Measurements from ENCODE around the gene FHL3. TPM values are rescaled to one million over a fixed set of nuclear protein-coding genes. Genes with fewer than 3 reads are reported as not detected.
"Not testable (repeated sequence)": the region's sequence is repeated elsewhere in the genome, so short reads cannot be mapped to it uniquely, and the experiment has no call there.

The FHL3 gene
- total RNA-seq, 1 experiment from 2014 or later, result 15.2 TPM

DNA sequence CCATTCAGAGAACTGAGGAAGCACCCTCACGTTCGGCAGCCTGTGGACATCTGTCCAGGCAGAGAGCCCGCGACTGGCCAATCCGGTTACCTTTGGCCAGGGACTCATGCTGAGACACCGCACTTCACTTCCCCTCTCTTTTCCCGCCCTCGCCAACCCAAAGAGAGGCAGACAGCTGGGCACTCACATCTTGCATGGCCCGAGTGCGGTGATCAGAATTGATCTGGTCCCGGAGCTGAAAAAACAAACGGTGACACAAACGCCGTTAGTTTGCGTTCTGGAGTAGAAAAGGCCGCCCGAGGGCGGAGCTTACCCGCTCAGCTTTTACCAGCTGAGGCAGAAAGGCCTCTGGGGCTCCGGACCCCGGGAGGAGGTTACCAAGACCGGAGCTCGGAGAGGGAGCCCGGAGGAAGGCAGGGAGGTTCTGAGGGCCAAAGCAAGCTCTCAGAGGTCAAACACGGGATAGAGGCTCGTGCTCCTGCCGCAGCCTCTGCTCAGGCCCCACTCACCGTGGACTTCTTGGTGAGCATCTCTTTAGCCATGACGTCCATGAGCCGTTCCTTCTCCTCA lies 15.9 kb downstream of the FHL3 start:
- DNase-seq (ENCODE audit: low spot score), result peak; percentile 49

DNA sequence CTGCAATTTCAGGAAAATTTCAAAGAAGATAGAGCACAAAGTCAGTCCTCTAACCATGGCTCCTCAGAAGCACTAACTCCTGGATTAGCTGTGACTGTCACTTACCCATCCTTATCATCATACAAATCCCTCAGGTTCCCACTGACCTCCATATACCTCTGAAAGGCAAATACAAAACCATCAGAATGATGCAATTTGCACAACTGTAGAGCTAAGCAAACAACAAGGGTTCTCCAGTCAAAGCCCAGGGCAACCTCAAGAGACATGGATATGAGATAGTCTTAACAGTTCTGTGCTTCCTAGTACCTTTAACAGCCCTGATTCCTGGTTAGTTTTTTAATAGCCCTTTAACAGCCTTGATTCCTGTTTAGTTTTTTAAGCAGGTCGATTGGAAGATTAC lies 17.6 kb downstream of the FHL3 start:
- no peak for DNase-seq (ENCODE audit: low spot score)

DNA sequence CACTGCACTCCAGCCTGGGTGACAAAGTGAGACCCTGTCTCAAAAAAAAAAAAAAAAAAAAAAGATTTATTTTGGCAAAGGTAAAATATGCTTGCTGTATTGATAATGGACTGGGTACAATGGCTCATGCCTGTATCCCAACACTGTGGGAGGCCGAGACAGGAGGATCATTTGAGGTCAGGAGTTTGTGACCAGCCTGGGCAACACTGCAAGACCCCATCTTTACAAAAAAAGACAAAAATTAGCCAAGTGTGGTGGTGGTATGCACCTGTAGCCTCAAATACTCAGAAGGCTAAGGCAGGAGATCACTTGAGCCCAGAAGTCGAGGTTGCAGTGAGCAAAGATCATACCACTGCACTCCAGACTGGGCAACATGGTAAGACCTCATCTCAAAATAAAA lies 21.8 kb downstream of the FHL3 start:
- no peak for DNase-seq (ENCODE audit: low spot score)

DNA sequence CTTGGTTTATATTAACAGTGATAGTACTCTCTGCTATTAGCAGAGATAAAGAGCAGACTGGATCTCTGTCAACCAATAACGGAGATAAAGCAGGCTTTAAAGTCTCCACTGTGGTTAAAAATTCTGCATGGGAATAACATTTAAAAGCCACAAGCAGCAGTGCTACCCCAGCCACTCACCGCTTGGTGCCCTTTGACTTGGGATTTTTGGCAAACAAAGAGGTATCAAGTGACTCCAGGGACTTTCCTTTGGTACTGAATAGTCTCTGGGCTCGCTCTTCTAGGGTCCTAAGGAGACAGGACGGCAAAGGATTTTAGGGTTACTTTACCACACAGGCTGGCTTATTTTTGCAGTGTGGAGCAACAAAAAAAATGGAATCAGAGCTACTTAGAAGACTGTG lies 26.8 kb downstream of the FHL3 start:
- no peak for DNase-seq (ENCODE audit: low spot score)

DNA sequence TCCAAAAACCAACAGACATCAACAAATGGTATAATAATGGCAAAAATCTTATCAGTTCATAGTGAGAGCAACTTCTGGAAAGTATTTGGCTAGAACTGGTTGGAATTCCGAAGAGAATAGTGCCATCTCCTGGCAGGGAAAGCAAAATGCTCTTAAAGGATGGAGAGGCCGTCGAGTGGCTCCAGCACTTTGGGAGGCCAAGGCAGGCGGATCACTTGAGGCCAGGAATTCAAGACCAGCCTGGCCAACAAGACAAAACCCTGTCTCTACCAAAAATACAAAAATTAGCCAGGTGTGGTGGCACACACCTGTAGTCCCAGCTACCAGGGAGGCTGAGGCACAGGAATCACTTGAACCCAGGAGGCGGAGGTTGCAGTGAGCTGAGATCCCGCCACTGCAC lies 30.2 kb downstream of the FHL3 start:
- peak; percentile 64 for DNase-seq (ENCODE audit: low spot score)

DNA sequence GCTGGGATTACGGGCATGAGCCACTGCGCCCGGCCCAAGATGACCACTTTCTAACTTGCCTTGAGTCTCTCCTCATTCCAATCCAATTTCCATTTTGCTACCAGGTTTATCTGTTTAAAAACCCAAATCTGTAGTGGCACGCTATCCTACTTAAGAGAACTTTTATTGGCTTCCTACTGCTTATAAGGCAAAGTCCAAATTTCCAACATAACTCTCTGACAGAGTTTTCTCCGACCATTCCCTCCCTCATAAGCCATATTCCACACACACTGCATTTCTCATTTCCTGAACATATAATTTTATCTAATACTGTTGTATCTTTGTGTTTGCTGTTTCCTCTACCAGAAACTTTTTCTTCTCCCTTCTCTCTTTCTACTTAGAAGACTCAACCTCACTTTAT lies 30.7 kb downstream of the FHL3 start:
- DNase-seq (ENCODE audit: low spot score), result no peak

DNA sequence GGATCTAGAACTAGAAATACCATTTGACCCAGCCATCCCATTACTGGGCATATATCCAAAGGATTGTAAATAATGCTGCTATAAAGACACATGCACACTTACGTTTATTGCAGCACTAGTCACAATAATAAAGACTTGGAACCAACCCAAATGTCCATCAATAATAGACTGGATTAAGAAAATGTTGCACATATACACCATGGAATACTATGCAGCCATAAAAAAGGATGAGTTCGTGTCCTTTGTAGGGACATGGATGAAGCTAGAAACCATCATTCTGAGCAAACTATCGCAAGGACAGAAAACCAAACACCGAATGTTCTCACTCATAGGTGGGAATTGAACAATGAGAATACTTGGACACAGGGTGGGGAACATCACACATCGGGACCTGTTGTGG lies 31.6 kb downstream of the FHL3 start:
- DNase-seq (ENCODE audit: low spot score), result not testable (repeated sequence)

DNA sequence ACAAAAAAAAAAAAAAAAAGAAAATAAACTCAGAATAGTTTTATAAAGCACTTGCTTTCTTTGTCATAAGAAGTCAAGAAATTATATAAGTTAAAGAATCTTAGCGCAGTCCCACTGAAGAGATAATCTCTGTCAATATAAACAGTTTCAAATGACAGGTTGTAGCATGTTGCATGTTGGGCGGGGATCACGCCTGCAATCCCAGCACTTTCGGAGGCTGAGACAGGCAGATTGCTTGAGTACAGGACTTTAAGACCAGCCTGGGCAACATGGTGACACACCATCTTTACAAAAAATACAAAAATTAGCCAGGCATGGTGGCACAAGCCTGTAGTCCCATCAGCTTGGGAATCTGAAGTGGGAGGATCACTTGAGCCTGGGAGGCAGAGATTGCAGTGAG lies 40.0 kb downstream of the FHL3 start:
- DNase-seq (ENCODE audit: low spot score), result no peak

DNA sequence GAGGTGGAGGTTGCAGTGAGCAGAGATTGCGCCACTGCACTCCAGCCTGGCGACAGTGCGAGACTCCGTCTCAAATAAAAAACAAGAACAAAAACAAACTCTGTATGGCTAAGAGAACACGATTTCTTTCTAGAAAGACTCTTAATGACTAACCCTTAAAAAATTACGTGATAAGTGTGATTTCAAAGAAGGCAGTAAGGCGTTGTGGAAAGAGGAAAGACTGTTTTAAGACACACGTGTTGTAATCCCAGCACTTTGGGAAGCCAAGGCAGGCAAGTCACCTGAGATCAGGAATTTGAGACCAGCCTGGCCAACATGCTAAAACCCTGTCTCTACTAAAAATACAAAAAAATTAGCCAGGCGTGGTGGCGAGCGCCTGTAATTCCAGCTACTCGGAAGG lies 41.2 kb downstream of the FHL3 start:
- not testable (repeated sequence) for DNase-seq (ENCODE audit: low spot score)

DNA sequence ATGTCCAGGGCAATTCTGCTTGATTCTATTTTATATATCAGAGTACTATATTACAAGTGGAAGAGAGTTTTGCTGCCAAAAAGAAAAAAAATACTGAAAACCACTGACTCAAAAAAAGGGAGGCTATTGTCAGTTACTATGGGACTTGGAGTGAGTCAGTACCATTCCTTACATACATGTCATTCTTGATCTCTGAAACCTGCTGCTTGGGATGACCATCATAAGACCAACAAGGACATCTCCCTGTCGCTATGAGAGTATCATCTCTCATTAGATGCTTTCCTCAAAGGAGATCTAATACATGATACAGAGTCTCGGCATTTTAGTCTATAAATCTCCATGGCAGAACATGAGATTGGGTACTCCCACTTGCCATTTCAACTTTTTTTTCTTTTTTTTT lies 46.6 kb downstream of the FHL3 start:
- DNase-seq (ENCODE audit: low spot score), result no peak

DNA sequence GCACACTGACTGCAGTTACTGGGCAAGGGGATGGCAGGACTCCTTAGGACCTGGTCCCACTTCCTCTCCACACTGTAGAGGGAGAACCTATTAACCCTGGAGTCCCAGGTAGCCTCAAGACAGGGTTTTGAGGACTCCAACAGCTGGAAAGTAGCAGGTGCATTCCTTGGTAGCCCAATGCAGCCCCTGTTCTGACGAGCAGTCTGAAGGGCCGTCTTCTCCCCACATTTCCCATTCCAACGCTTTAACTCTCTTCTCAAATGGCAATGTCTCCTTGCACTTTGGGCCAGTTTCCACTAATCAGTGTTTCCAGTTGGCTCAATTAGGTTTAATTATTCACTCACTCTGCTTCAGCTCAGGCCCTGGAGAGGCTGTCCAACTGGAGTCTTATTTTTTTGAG lies 49.6 kb downstream of the FHL3 start:
- no peak for DNase-seq (ENCODE audit: low spot score)

DNA sequence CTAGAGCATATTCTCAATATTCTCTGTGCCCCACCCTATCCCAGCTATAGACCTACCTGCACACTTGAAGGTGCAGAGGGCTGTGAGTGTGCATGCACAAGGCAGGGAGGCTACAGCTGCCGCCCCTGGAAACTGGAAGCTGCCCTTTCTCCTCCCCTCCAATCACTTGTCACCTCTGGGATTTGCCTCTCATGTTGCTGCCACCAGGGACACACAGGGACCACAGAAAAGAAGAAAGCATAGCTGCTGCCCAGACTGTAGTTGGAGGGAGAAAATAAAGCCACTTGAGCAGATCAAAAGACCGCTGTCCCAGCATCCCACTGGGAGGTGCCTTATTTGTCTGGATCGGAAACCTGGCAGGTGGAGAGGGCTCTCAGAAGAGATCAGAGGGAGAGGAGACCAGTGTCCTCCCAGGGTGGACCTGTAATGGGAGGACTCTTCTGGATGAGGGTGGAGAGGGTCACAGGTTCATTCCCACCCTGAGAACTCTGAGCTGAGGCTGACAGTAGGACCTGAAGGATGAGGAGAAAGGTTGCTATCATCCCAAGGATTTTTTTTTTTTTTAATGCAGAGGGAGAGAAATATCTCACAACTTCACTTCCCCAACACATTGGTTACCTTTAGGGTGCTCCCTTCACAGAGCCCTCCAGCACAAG lies 50.9 kb downstream of the FHL3 start:
- no peak for DNase-seq (ENCODE audit: low spot score)

DNA sequence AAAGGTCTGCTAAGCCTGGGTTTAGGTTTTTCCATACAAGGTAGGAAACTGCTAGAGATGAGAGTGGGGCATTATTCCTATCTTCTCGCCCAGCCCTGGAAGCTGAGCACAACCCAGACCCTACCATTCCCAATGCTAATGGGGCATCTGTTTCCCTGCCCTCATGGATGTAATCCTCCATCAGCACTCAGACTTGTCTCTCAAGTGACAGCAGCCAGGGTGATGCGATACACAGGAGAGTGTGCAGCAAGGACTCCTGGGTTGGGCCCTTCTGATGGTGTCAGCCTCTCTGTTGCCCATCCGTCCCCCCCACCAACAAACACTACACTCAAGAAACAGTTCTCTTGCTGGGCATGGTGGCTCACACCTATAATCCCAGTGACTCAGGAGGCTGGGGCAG lies 52.6 kb downstream of the FHL3 start:
- no peak for DNase-seq (ENCODE audit: low spot score)

DNA sequence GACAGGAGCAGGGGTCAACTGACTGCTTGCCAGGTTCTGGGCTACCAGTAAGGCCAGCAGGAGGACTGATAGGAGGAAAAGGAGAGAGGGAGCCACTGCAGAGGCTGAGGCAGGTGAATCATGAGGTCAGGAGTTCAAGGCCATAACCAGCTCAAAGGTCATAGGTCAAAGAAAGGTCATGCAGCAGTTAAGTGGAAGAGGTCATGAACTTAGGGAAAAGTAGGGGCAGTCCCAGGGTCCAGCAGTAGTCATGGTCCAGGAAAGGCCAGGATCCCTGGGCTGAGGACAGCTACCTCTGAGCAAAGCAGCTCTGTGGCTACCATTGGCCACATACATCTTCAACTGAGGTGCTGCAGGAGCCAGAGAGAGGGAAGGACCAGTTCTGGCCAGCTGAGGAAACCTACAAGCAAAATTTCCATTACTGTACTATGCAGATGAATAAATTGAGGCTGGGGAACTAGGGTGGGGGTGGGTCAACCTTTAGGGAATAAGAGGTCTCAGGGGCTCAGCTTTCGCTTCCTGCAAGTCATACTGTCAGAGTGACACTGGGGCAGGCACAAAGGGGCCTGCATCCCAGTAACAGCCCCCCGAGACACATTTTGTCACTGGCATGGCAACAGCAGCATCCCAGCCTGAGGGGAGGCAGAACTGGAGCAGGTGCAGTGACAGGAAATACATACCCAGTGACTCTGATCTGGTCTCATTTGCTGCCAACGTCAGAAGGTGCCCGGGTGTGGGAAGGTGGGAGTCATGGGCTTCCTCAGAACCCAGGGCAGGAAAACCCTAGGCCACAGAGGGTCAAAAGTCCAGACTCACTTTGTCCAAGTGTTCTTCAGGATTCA lies 53.3 kb downstream of the FHL3 start:
- no peak for DNase-seq (ENCODE audit: low spot score)

DNA sequence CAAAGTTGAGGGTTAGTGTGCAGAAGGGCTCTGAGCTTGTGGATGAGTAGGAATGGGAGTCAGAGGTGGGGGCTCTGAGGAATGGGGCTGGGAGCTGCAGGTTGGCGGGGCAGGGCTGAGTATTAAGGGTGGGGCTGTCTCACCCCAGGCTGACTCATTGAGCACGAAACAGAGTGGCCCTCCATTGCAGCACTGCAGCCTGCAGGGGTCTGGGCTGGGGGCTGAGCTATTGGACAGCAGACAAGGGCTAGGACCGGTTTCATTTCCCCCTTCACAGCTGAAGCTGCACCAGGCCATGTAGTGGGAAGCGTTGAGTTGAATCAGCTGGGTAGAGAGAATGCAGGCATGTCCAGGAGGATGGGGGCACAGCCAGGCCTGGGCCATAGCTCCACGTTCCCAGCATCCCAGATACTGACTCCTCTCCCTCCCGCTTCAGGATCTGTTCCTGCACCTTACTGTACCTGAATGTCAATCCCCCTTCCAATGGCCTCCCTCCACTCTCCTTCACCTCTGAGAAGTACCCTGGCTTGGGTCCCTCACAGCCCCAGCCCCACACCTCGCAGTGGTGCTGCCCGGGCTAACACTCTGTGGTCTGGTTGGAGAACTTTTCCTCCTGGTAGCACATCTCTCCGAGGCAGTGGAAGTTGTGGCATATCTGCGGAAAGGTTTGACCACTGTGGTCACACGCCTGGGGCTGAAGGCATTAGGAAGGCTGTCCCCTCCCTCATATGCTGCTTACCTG lies 54.1 kb downstream of the FHL3 start:
- no peak for DNase-seq (ENCODE audit: low spot score)

DNA sequence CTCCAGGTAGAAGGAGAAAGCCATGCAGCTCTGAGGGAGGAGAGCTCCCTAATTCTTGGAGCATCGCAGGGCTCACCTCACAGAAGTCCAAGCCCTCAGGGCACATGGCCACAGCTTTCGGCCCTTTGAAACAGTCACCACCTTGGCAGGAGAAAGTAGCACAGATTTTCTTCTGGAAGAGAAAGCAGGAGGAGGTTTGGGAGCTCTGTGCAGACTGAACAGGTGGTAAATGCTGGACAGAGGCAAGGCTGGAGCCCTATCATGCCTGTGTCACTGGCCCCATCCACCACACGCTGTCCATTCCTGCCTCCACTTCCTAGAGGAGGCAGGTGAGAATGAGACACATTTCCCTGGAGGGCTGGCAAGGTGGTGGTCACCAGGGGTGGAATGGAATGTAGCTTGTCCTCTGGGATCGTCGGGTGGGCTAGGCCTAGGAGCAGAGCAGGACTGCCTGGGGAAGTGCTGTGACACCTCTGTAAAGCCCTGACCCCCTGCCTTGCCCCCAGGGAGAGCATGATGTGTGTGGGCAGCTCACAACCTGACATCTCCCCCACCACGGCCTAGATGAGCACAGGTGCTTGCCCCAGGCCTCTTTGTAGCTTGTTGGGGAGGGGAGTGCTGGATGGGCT lies 55.7 kb downstream of the FHL3 start:
- DNase-seq (ENCODE audit: low spot score), result no peak

DNA sequence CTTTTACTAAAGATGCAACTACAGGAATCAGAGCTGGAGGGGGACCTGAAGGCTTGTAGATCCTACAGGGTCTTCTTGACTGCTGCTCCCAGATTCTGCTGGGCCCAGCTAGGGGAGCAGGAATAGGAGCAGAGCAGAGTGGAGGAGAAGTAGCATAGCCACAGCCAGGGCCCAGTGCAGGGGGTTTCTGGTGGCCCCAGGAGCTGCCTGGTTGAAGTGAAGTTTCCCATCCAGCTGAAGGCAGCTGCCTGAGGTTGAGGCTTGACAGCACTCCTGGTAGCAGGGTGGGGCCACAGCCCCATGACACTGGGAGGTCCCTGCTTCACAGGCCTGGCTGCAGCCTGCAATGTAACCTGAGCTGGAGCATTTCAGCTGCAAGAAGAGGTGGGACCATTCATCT lies 56.5 kb downstream of the FHL3 start:
- no peak for DNase-seq (ENCODE audit: low spot score)

DNA sequence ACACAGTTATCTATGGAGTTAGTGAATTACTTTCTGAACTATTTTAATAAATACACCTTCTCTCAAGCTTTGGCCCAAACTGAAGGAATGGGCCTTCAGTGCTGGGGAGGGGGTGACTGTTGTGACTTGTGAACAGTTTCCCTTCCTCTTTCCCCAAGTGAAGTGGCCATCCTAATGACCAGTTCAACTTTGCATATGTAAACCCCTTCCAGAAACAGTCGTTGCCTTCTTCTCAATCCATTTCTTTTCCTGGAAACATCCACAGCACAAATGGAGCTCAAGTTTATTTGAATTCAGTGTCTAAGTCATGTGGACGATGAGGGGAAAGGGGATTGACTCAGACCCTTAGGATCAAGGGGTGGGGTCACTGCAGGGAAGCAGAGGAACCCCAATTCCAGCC lies 57.1 kb downstream of the FHL3 start:
- no peak for DNase-seq (ENCODE audit: low spot score)

DNA sequence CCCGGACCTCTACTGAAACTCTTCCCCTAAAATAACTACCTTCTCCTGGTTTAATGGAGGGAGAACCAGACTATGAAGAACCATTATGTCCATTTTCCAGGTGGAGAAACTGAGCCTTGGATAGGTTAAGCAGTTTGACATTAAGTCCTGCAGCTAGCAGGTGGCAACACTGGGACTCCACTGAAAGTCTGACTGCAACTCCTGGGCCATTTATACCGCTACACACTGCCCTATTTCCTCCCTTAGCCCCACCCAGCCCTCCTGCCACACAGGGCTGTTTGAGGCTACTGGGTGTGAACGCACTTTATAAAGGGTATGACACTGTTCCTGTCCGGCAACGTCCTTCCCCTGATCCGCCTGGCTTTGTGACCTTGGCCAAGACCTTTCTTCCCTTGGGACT lies 58.0 kb downstream of the FHL3 start:
- no peak for DNase-seq (ENCODE audit: low spot score)

Measured in HT-29 (cell line).